NOMO-1 treated with dmso at 0.1 percent for 144 hours (cell line): ENCODE results near the gene MMP25.
A peak's percentile ranks its signal among the peaks of the same experiment; 100 is the strongest.
"Not testable (repeated sequence)": the region's sequence is repeated elsewhere in the genome, so short reads cannot be mapped to it uniquely, and the experiment has no call there.

Experiments used
- DNase-seq: peaks from one replicate; lab custom pipeline; 2025; ENCODE audit not compliant: unreplicated experiment; lab: John Stamatoyannopoulos, UW

The MMP25 gene

DNA sequence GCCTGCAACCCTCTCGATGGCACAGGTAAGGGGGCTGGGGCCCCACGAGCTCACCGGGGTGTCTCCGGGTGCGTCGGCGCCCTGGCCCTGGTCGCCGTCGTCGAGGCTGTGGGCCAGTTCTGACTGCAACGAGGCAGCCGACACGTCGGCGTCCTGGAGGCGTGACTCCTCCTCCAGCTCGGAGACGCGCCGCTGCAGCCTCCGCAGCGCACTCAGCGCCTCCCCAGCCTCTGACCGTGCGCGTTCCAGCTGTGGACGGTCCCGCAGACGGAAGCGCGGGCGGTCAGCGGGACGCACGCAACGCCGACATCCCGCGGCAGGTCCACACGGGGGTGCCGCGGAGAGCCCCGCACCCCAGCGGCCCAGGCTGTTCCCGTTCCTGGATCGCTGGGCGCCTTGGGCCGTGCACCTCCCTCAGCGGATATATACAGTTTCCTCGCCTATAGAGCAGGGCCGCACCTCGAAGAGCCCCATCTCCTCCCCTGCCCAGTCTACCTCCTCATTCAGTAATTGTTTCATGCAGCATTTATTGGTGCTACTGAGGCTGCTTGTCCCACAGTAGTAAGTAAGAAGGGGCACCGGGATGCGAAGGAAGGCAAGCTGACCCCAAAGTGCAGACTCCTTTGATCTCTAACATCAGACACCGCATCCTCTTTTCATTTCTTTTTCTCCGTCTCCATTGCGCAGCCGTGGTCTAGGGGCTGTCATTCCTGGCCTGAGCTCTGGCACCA lies 16.7 kb upstream of the MMP25 start:
- DNase-seq = no peak

DNA sequence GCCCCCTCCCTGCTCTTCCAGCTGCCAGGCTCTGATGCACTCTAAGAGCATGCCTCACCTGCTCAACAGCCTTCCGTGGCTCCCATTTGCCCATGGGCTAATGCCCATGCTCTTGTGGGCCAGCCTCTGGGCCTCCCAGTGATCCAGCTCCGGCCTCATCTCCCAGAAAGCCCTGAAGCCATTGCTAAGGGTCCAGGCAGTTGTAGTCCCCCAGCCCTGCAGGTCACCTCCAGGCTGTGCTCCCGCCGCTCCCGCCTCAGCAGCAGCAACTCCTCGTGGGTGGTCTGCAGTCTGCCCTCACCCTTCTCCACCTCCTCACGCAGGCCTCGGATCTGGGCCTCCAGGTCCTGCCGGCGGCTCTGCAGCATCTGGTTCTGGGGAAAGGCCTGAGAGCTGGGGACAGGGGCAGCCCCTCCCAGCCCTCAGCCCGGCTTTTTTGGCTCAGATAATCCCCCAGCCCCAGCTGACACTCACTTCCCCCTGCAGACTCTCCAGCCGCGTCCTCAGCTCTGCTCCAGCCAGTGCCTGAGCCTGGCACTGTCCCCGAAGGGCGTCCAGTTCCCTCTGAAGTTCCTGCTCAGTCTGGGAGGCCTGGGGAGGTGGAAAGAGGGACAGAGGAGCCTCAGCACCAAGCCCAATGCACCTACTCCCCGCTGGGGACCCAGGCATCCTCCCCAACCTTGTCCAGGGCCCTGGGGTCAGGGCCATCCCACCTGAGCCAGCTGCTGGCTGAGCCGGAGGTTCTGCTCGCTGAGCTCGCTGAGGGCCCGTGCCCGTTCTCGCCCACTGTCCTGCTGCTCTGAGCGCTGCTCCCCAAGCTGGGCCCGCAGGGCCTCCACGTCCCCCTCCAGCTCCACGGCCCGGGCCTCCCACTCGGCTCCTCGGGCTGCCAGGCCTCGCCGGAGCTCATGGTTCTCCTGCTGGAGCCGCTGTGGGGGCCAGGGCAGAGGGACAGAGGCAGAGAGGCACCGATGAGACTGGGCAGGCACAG lies 15.8 kb upstream of the MMP25 start:
- no peak for DNase-seq

- DNase-seq = no peak
Measured at GRCh38 chr16:3032624-3033023, 13.7 kb upstream of the MMP25 start.

DNA sequence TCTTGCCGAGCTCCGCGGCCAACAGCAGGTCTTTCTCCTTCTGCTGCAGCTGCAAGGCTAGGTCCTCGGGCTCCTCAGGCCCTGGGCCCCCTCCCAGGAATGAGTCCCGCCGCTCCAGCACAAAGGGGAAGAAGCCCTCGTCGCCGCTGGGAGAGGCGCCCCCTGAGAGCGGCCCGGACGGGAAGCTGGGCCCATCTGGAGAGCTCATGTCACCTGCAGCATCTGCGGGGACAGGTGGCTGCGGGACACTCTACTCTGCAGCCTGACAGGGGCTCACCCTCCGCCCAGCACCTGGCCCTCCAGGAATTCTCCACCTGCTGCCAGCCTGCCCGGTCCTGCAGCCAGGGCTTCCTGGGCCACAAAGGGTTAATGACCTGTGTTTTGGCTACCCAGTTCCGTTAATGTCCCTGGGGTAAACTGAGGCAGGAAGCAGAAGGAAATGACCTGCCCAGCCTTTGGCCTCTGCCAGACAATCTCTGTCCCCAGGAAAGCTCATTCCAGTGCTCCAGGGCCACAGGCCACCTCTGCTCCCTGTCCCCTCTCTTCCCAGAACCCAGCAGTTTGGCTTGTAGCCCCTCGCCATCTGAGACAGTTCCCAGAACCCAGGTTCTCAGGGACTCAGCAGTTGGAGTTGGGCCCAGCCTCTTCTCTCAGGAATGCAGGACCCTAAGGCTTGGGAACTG lies 10.9 kb upstream of the MMP25 start:
- no peak for DNase-seq

- DNase-seq = no peak
Measured at GRCh38 chr16:3035972-3036725, 10.2 kb upstream of the MMP25 start.

- no peak for DNase-seq
Measured at GRCh38 chr16:3036726-3037315, 9.5 kb upstream of the MMP25 start, which contains the start of gene BICDL2. Gene BICDL2, minus strand, starts transcription at chr16:3036944. Its CDS starts 1,448 bp downstream, at chr16:3035496.

DNA sequence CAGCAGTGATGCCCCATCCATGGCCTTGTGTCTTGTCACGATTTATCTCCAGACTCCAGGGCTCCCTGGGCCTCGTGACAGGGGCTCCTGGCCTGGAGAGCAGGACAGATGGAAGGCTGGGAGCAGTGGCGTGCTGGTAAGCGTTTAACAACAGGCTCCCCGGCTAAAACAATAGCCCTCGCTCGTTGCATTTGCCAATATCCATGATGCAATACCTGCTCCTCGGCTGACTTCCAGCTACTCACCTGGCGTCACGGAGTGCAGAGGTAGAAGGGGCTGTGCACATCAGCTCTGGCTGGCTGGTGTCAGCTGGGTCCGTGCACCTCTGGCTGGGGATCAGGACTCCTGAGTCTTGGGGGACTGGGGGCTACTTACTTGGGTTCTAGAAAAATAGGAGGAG lies 8.1 kb upstream of the MMP25 start:
- DNase-seq = no peak

GRCh38 chr16:3038896-3039295 lies 7.5 kb upstream of the MMP25 start:
- DNase-seq = no peak

DNA sequence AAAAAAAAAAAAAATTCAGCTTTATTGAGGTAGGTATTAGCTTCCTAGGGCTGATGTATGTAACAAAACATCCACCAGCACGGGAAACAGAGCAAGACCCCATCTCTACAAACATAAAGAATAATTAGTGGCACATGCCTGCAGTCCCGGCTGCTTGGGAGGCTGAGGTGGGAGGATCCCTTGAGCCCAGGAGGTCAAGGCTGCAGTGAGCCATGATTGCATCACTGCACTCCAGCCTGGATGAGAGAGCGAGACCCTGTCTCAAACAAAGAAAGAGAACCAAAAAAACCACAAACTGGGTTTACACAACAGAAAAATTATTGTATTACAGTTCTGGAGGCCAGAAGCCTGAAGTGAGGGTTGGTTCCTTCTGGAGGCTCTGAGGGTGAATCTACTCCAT lies 4.0 kb upstream of the MMP25 start:
- DNase-seq = peak; percentile 23

DNA sequence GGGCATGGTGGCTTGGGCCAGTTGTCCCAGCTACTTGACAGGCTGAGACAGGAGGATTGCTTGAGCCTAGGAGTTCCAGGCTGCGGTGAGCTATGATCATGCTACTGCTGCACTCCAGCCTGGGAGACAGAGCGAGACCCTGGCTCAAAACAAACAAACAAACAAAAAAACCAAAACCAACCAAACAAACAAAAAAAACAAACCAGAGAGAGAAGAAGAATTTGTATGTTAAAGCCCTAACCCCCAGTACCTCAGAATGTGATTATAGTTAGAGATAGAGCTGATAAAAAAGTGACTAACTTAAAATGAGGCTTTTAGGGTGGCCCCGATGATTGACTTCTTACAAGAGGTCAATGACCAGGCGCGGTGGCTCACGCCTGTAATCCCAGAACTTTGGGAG lies 1.7 kb upstream of the MMP25 start:
- no peak for DNase-seq

DNA sequence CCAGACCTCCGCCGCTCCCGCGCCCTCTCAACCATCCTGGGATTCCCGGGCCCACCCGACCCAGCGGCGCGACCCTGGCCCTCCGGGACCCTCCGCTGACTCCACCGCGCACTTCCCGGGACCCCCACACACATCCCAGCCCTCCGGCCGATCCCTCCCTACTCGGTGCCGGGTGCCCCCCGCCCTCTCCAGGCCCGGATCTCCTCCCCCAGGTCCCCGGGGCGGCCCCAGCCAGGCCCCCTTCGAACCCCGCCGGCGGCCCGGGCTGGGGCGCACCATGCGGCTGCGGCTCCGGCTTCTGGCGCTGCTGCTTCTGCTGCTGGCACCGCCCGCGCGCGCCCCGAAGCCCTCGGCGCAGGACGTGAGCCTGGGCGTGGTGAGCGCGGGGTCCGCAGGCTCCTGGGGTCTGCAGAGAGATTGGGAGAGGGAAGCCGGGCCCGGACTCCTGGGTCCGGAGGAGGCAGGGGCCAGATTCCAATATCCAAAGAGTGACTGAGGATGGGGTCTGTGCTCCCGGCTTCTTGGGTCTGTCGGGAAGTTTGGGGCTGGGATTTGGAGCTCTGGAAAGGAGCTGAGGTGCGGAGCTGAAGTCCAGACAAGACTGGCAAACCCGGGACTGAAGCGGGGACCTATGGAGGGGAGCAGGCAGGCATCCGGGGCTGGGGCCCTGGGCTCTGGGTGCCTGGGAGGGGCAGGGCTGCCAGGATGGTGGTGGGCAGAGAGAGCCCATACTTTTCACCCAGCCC lies 453 bp downstream of the MMP25 start:
- no peak for DNase-seq

- DNase-seq = no peak
Measured at GRCh38 chr16:3047387-3047720, 993 bp downstream of the MMP25 start.

- no peak for DNase-seq
Measured at GRCh38 chr16:3049921-3050481, 3.6 kb downstream of the MMP25 start.

DNA sequence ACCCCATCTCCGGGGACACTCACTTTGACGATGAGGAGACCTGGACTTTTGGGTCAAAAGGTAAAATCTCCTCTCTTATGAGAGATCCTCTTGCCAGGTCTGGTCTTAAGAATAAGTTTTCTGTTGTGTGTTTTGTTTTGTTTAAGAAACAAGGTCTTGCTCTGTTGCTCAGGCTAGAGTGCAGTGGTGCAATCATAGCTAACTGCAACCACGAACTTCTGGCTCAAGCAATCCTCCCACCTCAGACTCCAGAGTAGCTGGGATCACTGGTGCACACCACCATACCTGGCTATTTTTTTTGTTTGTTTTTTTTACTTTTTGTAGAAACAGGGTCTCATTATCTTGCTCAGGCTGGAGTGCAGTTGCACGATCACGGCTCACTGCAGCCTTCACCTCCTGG lies 4.1 kb downstream of the MMP25 start:
- no peak for DNase-seq

- no peak for DNase-seq
Measured at GRCh38 chr16:3051009-3051408, 4.6 kb downstream of the MMP25 start.

GRCh38 chr16:3051494-3051893 lies 5.1 kb downstream of the MMP25 start:
- DNase-seq = no peak

- DNase-seq = not testable (repeated sequence)
Measured at GRCh38 chr16:3052571-3053329, 6.4 kb downstream of the MMP25 start.

GRCh38 chr16:3053330-3053710 lies 7.0 kb downstream of the MMP25 start:
- DNase-seq = not testable (repeated sequence)
